Type B pancreatic cell (in vitro differentiated cells): ENCODE data around the gene ZSCAN4. TPM values are rescaled to one million over a fixed set of nuclear protein-coding genes. Genes with fewer than 3 reads are reported as not detected.

ENCODE experiments used
- DNase-seq: peaks from one replicate; pipeline ENCODE4 v3.0.0; 2021; ENCODE audit warnings: mixed read lengths; ENCODE audit not compliant: unreplicated experiment; ENCODE audit errors: extremely low spot score
- H3K27ac Mint-ChIP-seq: 2 replicates; pipeline ENCODE4 v1.8.0; 2021; ENCODE audit warnings: mild to moderate bottlenecking, mixed read lengths
- H3K27me3 Mint-ChIP-seq: 2 replicates; pipeline ENCODE4 v1.8.0; 2021; ENCODE audit warnings: mixed read lengths
- H3K36me3 Mint-ChIP-seq: 2 replicates; pipeline ENCODE4 v1.8.0; 2021; ENCODE audit warnings: mixed read lengths
- H3K4me1 Mint-ChIP-seq: one replicate; pipeline ENCODE4 v1.8.0; 2021; ENCODE audit warnings: mixed read lengths; ENCODE audit not compliant: unreplicated experiment
- H3K4me3 Mint-ChIP-seq: 2 replicates; pipeline ENCODE4 v1.8.0; 2021; ENCODE audit warnings: mild to moderate bottlenecking, mixed read lengths
- H3K9me3 Mint-ChIP-seq: 2 replicates; pipeline ENCODE4 v1.8.0; 2021; ENCODE audit warnings: mixed read lengths
- CTCF ChIP-seq: fragments of 200-600 bp; sonication (generic); conservative IDR thresholded peaks from 2 replicates; pipeline ENCODE4 v1.5.0; 2021; ENCODE audit warnings: antibody characterized with exemption, mild to moderate bottlenecking
- total RNA-seq: library from RNA; stranded (reverse); gene quantifications from 2 replicates; pipeline ENCODE4 v1.2.1, GENCODE V29; 2021; ENCODE audit warnings: low replicate concordance

The ZSCAN4 gene
- total RNA-seq, 1 donor from 2014 or later: not detected

- Mint-ChIP-seq H3K4me3 (peak overlapping the region; percentile 88), H3K4me1 (peaks cover 4% of the 10 kb centered on the region), H3K27ac (no peak overlapping the region)
Measured at GRCh38 chr19:57665261-57665806, 3.4 kb upstream of the ZSCAN4 start.

GRCh38 chr19:57667228-57667627, 1.5 kb upstream of the ZSCAN4 start:
- H3K36me3 Mint-ChIP-seq: no peaks in the 10 kb centered on the region
- H3K27me3 Mint-ChIP-seq: peaks cover 17% of the 10 kb centered on the region
- peak overlapping the region; percentile 67 for H3K4me3 Mint-ChIP-seq
- no peak for TF ChIP-seq CTCF
- no peaks in the 10 kb centered on the region for H3K9me3 Mint-ChIP-seq
- no peak overlapping the region for H3K27ac Mint-ChIP-seq
- peaks cover 4% of the 10 kb centered on the region for H3K4me1 Mint-ChIP-seq
- DNase-seq: no peak

More at GRCh38 chr19:57665261-57665806, 3.4 kb upstream of the ZSCAN4 start:
- no peaks in the 10 kb centered on the region for H3K9me3 Mint-ChIP-seq
- peaks cover 16% of the 10 kb centered on the region for H3K27me3 Mint-ChIP-seq
- no peak for DNase-seq
- no peak for TF ChIP-seq CTCF
- H3K36me3 Mint-ChIP-seq: no peaks in the 10 kb centered on the region

GRCh38 chr19:57671124-57671895, 2.6 kb downstream of the ZSCAN4 start:
- H3K4me1 Mint-ChIP-seq: no peaks in the 10 kb centered on the region
- DNase-seq: no peak
- H3K27me3 Mint-ChIP-seq: peaks cover 21% of the 10 kb centered on the region
- H3K9me3 Mint-ChIP-seq: no peaks in the 10 kb centered on the region
- no peak overlapping the region for H3K27ac Mint-ChIP-seq
- no peak for TF ChIP-seq CTCF
- no peak overlapping the region for H3K4me3 Mint-ChIP-seq
- H3K36me3 Mint-ChIP-seq: no peaks in the 10 kb centered on the region

- TF ChIP-seq CTCF: no peak
- H3K9me3 Mint-ChIP-seq: no peaks in the 10 kb centered on the region
- no peak for DNase-seq
- H3K27me3 Mint-ChIP-seq: peaks cover 17% of the 10 kb centered on the region
- H3K27ac Mint-ChIP-seq: no peak overlapping the region
- no peak overlapping the region for H3K4me3 Mint-ChIP-seq
- no peaks in the 10 kb centered on the region for H3K36me3 Mint-ChIP-seq
- no peaks in the 10 kb centered on the region for H3K4me1 Mint-ChIP-seq
Measured at GRCh38 chr19:57672466-57672865, 3.7 kb downstream of the ZSCAN4 start.

- Mint-ChIP-seq H3K36me3 (no peaks in the 10 kb centered on the region), H3K4me3 (no peak overlapping the region), H3K4me1 (no peaks in the 10 kb centered on the region), H3K27ac (no peak overlapping the region), H3K9me3 (no peaks in the 10 kb centered on the region), H3K27me3 (peaks cover 23% of the 10 kb centered on the region)
- no peak for TF ChIP-seq CTCF
- no peak for DNase-seq
Measured at GRCh38 chr19:57675881-57676280, 7.1 kb downstream of the ZSCAN4 start.
